Stimulated activated CD4-positive, alpha-beta T cell treated with anti-CD3 and anti-CD28 coated beads, Interleukin-4, amount 100 ng/mL, for 4 hours (primary cell): Measurements from ENCODE around the gene ZNHIT3.

ENCODE experiments used
- DNase-seq, 2 experiments: peaks; one replicate each; pipeline ENCODE4 v3.0.0-alpha.2; 2020

Gene ZNHIT3

GRCh38 chr17:36515837-36516236 is 29.4 kb downstream of the ZNHIT3 start:
- no peak for DNase-seq

DNA sequence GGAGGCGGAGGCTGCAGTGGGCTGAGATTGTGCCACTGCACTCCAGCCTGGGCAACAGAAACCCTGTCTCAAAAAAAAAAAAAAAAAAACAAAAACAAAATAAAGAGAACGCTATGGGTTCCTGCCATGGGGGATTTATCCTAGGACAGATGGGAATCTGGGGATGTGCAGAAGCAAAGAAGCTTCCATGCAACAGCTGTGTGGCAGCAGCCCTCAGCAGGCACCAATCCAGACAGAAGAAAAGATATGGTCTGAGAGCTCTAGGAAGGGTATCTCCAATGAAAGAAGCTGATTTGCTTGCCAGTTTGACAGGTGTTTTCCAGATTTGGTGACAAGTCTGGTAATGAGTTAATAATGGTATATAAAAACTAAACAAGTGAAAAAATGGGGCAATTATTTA is 36.6 kb downstream of the ZNHIT3 start:
- DNase-seq = no peak

GRCh38 chr17:36524428-36524876 is 38.0 kb downstream of the ZNHIT3 start:
- DNase-seq = peak in 1 of 2 experiments; percentile 21

DNA sequence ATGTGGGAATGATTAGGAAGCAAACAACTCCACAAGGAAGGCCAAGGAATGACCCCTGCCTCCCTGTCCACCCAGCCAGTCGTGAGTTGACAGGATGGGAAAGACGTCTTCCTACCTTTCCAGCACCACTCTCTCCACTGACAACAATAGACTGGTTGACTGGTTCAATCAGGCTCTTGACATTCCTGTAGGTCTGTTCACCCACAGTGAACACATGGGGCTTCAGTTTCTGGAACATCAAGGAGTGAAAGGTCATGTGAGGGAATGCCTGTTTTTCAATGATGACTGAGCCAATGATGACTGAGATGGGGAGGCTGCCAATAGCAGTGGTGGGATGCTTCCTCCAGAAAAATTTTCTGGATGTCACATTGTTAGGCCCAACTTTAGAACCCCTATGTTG is 38.6 kb downstream of the ZNHIT3 start:
- no peak for DNase-seq

DNA sequence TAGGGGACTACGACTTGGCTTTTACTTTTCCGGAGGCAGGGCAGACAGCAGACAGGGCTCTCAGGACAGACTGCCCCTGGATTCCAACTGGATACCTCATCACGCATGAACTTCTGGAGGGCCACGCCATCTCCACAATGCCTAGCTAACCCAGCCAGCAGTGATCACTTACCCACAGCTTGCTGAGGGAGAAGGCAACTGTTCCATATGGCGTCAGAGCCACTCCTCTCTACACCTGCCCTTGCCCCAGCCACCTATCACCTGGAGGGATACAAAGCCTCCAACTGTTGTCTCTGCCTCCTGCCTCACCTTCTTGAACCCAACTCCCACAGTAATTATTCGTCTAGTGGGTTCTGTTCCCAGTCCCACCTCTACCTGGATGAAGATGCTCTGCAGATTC is 39.4 kb downstream of the ZNHIT3 start:
- DNase-seq = no peak

DNA sequence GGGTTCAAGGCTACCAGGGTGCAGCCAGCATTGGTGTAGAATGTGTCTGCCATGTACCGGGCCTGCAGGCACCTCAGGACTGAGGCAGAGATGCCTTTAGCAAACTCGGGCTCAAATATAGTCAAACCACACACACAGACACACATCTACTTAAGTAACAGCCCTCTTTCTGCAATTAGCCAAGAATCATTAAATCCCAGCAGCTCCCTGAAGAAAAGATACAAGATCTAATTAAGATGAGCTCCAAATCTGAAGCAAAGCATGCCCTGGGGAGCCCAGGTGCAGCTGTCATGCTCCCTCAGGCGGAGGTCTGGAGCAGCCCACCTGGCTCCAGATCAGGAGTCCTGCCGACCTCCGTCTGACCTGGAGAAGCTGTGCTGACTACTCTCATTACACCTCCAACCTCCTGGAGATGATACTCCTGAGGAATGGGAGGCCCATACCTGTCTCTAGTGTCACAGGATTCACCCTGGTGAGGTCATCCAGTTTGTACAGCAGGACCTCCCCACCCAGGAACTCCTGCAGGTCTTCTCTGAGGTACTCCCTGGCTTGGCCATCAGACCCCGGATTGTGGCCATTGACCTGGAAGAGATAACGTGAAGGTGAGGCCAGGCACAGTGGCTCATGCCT is 41.3 kb downstream of the ZNHIT3 start:
- no peak for DNase-seq

GRCh38 chr17:36529121-36529520 is 42.6 kb downstream of the ZNHIT3 start:
- no peak for DNase-seq

GRCh38 chr17:36532435-36532975 is 46.0 kb downstream of the ZNHIT3 start:
- DNase-seq = no peak

GRCh38 chr17:36533935-36534839 is 47.7 kb downstream of the ZNHIT3 start:
- peak; percentile 46 to 48 for DNase-seq

DNA sequence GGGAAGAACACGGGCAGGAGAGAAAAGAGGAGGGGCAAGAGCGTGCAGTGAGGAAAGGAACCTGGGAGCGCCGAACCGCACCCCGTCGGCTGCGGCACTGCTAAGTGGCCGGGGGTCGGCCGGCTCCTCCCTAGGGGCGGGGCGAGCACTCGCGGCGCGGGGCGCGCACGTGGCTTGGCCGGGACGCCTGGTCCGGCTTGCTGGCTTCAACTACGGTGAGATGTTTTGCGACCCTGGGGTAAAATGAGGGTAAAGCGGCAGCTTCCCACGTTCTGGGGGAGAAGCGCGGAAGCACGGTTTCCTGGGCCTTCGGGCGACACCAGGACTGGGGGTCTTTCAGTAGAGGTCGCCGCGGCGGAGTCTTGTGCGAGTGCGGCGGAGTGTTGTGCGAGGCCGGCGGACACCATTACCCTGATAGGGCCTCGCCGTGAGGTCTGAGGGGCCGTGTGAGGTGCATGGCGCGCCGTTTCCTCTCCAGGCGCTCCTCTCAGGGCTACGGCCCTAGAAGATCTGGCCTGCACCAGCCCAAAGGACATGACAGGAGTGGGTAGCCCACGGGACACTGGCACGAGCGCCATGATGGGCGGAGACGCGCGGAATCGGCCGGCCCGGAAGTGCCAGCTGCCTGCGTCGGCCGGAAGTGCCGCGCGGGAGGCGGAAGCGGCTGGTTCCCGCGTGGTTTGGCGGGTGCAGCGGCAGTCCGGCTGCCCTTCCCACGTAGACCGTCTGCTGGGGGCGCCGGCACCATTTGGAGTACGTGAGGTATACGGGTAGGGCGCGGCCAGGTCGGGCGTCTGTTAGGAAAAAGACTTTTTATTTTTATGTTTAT is 48.6 kb downstream of the ZNHIT3 start, which contains the start of the genes MYO19 and PIGW:
MYO19 (minus strand) TSS at position 29 of the 829 bp plus-strand sequence. CDS start 2,330 bp downstream, outside the sequence.
PIGW (plus strand) TSS at position 148 of the 829 bp plus-strand sequence. CDS start 2,115 bp downstream, outside the sequence.
- DNase-seq = peak; percentile 87 to 88

DNA sequence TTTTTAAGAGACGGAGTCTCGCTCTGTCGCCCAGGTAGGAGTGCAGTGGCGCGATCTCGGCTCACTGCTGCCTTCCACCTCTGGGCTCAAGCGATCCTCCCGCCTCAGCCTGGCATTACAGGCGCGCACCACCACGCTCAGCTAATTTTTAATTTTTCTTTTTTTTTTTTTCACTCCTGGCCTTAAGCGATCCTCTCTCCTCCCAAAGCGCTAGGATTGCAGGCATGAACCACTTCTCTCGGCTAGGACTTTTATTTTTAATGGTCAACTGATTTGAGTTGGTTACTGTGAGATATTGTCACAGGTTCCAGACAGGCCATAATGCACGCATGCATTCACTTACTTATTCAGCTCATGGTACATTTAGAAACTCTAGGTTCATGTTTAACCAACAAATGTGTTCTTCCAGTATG is 49.2 kb downstream of the ZNHIT3 start:
- DNase-seq = no peak

DNA sequence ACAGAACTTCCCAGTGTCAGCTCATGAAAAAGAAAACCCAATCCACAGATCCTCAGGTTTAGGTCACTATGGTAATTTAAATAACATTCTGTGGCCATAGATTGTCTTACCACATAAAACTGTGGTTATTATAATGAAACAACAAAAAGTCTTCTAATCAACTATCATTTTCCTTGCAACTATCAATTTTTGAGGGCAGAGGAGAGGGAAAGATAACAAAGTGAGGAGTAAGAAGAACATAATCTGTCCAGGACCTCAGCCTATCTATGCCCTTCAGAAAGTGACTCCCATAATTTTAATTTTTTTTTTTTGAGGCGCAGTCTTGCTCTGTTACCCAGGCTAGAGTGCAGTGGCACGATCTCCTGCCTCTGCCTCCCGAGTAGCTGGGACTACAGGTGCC is 54.2 kb downstream of the ZNHIT3 start:
- no peak for DNase-seq

GRCh38 chr17:36542755-36543154 is 56.3 kb downstream of the ZNHIT3 start:
- DNase-seq = no peak

DNA sequence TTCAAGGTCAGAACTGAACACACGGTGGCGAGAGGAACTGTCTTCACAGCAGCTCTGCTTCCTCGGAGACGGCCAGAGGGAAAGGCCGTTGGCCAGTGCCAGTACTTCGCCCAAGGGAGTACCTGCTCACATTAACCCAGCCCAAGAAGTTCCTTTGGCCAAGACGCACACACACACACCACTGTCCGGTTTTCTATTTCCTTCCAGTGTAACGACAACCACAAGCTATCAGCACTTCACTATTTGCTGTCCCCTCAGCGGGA is 57.5 kb downstream of the ZNHIT3 start:
- no peak for DNase-seq

GRCh38 chr17:36544307-36545076 is 58.0 kb downstream of the ZNHIT3 start, which contains the start of gene GGNBP2:
TSS of gene GGNBP2 (plus strand) at chr17:36544919. CDS start at chr17:36545725, 806 bp downstream.
- DNase-seq = peak; percentile 84 to 89

- DNase-seq = no peak
Observed at GRCh38 chr17:36545077-36545464, 58.6 kb downstream of the ZNHIT3 start.
